GM21526 (cell line): ENCODE results near the gene POC1A.
"Not testable (repeated sequence)": the region's sequence is repeated elsewhere in the genome, so short reads cannot be mapped to it uniquely, and the experiment has no call there.

Source experiments
- ATAC-seq: cut with Tn5 transposase; IDR thresholded peaks from one replicate; pipeline ENCODE4 v1.9.1; 2021; ENCODE audit warnings: moderate library complexity; ENCODE audit not compliant: unreplicated experiment, low FRiP score

Gene POC1A

GRCh38 chr3:52184690-52185089, 30.5 kb upstream of the POC1A start:
- ATAC-seq = no peak

GRCh38 chr3:52183786-52184445, 29.7 kb upstream of the POC1A start:
- no peak for ATAC-seq

DNA sequence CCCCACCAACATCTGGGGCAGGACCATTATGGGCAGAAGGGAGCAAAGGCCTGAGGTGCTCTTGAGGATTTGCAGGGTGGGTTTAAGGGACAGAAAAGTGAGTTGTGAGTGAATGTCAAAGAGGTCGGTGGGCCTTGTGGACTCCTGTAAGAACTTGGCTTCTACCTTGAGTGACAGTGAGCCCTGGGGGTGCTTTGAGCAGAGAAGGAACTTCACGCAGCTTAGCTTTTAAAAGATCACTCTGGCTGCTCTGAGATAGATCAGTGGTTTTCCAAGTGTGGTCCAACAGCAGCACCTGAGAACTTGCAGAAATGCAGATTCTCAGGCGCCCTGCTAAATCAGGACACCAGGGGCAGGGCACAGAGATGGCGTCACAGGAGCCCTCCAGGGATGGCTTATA, 28.5 kb upstream of the POC1A start:
- ATAC-seq = no peak

DNA sequence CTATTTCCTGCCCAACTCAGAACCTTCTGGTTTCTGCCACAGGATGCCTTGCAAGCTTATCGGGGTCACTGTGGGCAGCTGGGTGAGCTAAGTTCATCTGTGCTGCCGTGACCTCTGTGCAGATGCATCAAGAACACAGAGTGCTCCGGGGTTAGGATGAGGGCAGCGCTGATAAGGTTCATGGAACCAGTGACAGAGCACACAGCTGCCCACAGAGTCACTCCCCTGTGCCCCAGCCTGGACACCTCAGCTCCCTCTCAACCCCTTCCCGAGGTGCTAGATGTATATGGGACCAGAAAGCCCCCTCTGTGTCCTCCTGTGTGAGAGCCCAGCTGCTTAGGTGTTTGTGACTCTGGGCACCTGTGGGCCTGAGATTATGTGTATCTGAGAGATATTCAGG, 28.0 kb upstream of the POC1A start:
- no peak for ATAC-seq

GRCh38 chr3:52181543-52181942, 27.3 kb upstream of the POC1A start:
- no peak for ATAC-seq

GRCh38 chr3:52178537-52178936, 24.3 kb upstream of the POC1A start:
- no peak for ATAC-seq

DNA sequence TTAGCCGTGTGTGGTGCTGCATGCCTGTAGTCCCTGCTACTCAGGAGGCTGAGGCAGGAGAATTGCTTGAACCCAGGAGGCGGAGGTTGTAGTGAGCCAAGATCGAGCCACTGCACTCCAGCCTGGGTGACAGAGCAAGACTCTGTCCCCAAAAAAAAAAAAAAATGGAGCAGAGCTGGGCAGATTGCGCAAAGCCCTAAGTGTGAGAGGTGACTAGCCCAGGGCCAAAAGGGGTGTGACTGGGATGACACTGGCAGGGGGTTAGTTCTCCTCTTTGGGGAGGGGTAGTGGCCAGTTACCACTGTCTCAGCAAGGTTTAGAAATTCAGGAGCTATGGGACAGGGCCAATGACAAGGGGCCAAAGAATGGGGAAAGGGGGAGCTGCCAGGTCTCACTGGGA, 23.9 kb upstream of the POC1A start:
- ATAC-seq = not testable (repeated sequence)

DNA sequence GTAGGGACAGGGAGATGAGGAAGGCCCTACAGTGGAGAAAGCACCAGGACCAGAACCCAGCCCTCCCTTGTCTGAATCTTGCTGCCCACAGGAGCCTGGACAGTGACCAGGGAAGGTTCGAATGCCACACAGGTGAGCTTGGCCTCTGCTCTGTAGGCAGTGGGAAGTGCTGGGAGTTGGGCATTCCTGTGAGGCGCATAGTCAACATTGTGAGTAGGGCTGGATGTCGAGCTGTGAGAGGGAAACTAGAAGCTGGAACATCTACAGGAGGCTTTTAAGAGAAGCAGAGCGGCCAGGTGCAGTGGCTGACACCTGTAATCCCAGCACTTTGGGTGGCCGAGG, 23.4 kb upstream of the POC1A start:
- no peak for ATAC-seq

DNA sequence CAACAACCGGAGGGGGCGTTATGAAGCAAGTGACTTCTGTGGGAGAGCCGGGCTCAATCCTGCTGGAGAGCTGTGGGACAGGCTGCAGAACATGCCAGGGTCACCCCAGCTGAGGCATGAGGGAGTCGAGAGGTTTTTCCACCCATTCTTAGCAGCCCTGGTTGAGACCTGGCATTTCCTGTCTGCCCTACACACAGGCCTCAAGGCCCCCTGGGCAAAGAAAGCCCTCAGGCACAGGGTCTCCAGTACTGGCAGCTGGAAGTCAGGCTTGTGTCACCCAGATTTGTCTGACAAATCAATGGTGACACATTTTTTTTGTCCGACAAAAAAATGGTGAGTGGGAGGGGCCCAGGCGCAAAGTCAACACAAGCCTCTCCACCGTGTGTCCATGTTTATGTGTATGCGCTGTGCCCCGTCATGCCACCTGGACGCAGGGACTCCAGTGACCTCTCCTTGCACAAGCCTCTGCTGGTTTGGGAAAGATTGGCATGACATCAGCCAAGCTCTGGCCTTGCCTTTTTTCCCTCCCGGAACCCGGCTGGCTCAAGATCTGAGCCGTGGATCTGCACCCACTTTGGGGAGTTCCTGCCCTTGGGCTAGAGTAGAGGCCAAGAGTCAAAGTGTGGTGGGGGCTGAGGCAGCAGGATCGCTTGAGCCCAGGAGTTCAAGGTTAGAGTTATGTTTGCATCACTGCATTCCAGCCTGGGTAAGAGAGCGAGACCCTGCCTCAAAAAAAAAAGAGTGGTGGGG, 22.9 kb upstream of the POC1A start:
- no peak for ATAC-seq

- ATAC-seq = no peak
These were observed 22.0 kb upstream of the POC1A start for GRCh38 chr3:52176180-52176752.

DNA sequence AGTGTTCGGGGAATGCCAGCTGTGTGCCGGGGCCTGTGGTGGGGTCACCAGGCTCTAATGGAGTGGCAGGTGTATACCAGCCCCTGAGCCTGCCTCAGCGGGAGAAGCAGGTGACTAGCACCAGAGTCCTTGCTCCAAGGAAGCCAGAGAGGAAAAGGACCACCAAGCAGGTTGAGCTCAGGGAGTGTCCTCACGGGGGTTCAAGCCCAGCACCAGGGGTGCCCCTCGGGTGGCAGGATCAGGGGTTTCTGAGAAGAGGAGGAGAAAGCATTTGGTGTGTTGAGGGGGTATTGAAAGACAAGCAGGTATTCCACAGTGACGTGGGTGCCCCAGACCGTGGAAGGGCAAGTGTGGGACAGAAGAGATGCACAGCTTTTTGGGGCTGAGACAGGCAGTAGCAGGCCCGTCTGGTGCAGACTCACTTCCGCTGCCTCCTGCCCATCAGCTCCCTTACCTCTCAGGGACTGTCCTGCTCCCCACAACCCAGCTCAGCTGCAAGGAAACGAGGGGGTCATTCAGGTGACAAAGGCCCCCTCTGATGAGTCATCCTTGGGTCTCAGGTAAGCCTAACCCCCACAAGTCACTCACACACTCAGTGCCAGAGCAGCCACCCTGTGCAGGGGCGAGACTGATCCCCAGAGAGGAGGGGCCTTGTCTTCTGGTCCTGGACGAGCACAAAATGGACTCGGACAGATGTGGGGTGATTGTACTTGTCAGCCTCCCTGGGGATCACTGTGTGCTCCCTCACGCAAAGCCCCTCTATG, 21.4 kb upstream of the POC1A start:
- no peak for ATAC-seq

DNA sequence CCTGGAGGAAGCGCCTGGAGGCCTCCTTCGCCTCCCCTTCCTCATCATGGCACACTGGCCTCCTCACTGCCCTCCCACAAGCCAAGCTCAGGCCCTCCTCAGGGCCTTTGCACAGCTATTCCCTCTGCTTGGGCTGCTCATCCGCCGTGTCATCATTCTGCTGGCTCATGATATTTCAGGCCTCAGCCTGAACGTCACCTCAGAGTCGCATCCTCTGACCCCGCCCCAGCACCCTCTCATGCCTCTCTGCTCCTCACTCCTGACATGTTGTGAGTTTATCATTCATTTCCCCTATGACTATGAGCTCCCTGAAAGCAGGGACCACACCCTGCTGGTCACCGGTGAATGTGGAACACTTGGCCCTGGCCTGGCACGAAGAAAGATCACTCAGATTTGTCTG, 20.7 kb upstream of the POC1A start:
- ATAC-seq = no peak

DNA sequence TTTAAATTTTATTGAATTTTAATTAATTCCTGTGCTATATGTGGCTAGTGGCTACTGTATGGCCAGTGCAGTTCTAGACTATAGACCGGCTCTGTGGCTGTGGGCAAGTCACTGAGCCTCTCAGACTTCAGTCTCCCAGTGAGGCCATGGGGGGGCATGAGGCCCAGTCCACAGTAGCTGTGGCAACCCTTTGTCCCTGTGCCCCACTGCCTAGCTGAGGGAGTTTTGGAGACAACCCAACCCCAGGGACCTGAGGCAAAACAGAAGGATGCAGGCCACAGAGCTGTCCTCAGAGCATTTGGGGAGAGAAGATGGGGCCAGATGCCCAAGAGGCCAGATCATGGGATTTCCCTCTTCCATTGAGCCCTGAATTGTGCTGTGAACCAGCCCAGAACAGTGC, 18.9 kb upstream of the POC1A start:
- no peak for ATAC-seq

DNA sequence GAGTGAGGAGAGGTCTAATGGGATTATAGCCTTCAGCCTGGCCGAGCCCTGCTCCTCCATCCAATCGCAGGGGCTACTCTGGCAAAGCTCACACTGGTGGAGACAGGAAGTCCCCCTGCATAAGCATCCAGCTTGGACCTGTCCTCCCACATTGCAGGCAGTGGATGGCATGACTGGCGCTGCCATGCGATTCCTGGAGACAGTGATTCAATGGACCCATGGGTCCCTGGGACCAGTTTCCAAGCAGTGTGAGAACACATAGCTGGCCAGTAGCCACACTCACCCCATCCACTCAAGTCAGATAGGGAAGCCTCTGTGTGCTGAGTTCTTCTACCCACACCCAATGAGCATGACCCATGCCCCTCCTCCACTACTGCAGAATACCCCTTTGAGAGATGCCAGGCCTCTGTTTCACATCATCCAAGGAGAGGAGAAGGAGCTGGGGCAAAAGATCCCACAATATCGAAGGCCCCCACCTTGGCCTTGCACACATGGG, 18.1 kb upstream of the POC1A start:
- no peak for ATAC-seq

DNA sequence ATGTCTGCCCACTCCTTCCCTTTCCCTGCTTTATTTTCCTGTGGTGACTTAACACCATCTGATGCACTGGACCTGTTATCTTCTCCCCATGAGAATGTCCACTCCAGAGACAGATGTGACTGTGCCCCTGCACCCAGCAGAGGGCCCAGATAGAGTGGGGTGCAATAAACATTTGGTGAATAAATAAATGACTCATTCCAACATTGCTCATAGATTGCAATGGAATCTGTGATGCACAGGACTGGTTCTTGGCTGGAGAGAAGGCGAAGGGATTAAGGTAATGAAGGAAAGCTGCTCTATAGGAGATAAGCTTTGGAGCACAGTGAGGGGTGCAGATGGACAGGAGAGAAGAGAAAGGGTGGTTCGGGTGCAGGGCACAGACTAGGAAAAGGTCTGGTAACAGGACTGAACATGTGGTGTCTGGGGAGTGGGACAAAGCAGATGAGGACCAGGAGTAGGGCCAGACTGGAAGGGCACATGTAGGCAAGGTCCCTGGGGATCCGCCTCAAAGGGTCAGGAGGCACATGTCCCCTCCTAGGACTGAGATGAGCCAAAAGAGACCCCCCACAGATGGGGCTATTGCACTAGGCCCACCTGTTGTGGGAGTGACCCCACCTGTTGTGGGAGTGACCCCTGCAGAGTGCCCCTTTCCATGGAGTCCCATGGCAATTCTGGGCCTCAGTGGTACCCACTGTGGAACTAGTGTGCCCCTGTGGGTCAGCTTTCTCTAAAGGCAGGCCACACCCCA, 17.5 kb upstream of the POC1A start:
- no peak for ATAC-seq

- not testable (repeated sequence) for ATAC-seq
These were observed 16.0 kb upstream of the POC1A start for GRCh38 chr3:52170217-52170616.

DNA sequence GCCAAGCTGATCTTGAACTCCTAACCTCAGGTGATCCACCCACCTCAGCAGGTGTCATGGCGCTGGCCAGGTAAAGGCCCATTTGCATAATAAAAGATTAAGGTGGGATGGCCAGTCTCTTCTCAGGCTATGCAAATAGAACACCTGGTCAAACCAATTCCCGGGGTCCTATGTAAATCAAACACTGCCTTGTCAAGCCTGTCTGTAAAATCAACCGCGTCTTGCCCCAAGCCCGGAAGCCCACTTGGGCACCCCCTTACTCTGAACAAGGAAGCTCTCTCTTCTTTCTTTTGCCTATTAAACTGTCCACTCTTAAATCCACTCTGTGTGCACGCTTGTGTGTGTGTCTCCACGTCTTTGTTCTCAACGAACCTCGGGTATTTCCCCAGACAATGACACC, 13.0 kb upstream of the POC1A start:
- ATAC-seq = no peak

DNA sequence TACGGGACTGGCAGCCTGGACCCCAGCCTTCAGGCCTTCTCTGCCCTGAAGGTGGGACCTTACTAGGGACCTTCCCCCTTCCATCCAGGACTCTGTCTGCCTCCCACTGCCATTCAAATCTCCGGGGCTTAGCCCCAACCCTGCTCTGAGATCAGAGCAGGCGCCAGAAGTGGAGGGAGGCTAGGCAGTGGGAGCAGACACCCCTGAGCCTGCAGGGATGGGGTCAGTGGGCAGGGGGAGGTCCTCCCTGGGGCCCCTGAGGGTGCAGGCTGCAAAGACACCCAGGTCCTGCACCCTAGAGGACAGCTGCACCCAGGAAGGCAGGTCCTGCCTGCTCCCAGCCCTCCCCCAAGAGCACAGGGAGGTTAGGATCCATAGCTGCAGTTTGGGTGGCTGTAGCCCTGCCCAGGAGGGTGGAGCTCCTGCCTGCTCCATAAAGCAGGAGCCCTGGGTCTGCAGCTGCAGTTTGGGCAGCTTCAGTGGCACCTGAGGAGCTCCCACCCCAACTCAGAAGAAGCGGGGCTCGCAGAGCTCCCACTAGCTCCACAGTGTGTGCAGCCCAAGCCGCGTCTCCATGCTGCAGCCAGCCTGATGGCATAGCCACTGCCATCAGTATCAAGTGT, 8.1 kb upstream of the POC1A start:
- ATAC-seq = no peak

DNA sequence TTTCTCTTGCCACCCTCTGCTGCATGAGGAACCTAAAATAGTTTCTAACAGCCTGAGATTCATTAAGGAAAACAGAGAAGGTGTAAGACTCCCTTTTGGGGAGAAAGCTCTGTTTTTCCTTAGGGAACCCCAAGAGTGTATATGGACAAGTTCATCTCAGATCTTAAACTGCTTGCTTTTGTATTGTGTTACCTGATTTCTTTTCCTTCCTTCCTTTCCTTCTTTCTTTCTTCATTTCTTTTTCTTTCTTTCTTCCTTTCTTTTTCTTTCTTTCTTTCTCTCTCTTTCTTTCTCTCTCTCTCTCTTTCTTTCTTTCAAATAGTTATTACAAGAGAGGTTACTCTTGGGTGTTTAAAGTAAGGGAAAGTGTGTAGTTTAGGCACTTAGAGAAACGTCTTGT, 5.3 kb upstream of the POC1A start:
- ATAC-seq = no peak

- ATAC-seq = no peak
These were observed 1.7 kb upstream of the POC1A start for GRCh38 chr3:52155912-52156311.
